MM.1S (cell line): ENCODE measurements around the gene PPP1R12C.

Source experiments
- EZH2 ChIP-seq: fragments of 300-600 bp; sonication (generic); optimal IDR thresholded peaks from 2 replicates; pipeline ENCODE3; 2017; ENCODE audit warnings: low read depth, mild to moderate bottlenecking, antibody characterized with exemption, low read length, mixed read lengths
- TF ChIP-seq, protein P1 (sequence below): fragments of 300-600 bp; sonication (generic); IDR thresholded peaks from 2 replicates; pipeline ENCODE4 v1.5.1; 2016; ENCODE audit warnings: antibody characterized with exemption, low read length, mixed read lengths

DNA sequence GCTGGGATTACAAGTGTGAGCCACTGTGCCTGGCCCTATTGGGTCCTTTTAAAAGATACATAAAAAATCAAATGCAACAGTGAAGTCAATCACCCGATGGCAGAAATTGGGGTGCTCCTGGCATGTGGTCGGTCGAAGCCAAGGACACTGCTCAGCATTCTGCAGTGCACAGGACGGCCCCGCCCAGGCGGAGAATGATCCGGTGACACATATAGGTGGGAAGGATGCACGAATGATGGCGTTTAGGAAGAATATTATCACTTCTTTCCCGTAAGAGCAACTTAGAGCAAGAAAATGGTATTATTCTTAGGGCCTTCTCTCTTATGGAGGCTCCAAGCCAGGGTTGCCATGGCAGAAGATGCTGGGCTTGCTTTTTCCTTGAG lies 76.2 kb downstream of the PPP1R12C start:
- TF ChIP-seq EZH2 = no peak
- TF ChIP-seq, protein P1, sequence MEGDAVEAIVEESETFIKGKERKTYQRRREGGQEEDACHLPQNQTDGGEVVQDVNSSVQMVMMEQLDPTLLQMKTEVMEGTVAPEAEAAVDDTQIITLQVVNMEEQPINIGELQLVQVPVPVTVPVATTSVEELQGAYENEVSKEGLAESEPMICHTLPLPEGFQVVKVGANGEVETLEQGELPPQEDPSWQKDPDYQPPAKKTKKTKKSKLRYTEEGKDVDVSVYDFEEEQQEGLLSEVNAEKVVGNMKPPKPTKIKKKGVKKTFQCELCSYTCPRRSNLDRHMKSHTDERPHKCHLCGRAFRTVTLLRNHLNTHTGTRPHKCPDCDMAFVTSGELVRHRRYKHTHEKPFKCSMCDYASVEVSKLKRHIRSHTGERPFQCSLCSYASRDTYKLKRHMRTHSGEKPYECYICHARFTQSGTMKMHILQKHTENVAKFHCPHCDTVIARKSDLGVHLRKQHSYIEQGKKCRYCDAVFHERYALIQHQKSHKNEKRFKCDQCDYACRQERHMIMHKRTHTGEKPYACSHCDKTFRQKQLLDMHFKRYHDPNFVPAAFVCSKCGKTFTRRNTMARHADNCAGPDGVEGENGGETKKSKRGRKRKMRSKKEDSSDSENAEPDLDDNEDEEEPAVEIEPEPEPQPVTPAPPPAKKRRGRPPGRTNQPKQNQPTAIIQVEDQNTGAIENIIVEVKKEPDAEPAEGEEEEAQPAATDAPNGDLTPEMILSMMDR = no peak
